ENCODE results near the gene CTTNBP2. TPM values are rescaled to one million over a fixed set of nuclear protein-coding genes. Genes with fewer than 3 reads are reported as not detected.
A peak's percentile ranks its signal among the peaks of the same experiment; 100 is the strongest.

CTTNBP2 gene
- total RNA-seq, 3 donors from 2014 or later (not counting 1 experiment from before 2014, with no cell fraction given) = 0.10 TPM; not detected in 2

DNA sequence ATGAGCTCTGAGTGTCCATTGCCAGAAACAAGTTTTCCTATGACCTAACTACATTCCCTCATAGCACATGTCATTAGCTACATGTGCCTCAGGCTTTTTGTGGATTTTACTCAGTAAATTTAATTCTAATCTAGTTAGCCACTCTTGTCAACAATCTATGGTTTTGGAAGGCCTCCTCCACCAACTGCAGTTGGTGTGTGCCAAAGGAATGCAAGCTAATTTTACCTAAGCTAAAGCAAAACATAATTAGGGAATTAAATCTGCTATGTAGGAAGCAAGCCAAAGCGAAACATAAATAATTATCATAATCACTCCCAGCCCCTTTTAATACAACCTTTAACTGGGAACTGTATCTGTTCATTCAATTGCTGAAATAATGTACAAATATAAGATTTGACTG lies 3.5 kb upstream of the CTTNBP2 start:
- no peak for DNase-seq
- Histone ChIP-seq H3K9me3 (ENCODE audit: control insufficient read depth, insufficient read depth, low read length) (no peaks in the 10 kb centered on the region), H3K4me1 (ENCODE audit: control insufficient read depth, insufficient read depth, low read length) (peaks cover 7% of the 10 kb centered on the region), H3K36me3 (ENCODE audit: control insufficient read depth, insufficient read depth, low read length) (no peaks in the 10 kb centered on the region), H3K27me3 (ENCODE audit: control insufficient read depth, insufficient read depth, low read length) (peaks cover 20% of the 10 kb centered on the region), H3K27ac (ENCODE audit: low read length) (no peak overlapping the region), H3K4me3 (ENCODE audit: low read length) (no peak overlapping the region)
- H3K9me3 Mint-ChIP-seq = peaks cover under 1 to 1% of the 10 kb centered on the region in 2 donors
- H3K4me1 Mint-ChIP-seq = peaks cover 4 to 10% of the 10 kb centered on the region in 2 donors
- TF ChIP-seq, protein P1, sequence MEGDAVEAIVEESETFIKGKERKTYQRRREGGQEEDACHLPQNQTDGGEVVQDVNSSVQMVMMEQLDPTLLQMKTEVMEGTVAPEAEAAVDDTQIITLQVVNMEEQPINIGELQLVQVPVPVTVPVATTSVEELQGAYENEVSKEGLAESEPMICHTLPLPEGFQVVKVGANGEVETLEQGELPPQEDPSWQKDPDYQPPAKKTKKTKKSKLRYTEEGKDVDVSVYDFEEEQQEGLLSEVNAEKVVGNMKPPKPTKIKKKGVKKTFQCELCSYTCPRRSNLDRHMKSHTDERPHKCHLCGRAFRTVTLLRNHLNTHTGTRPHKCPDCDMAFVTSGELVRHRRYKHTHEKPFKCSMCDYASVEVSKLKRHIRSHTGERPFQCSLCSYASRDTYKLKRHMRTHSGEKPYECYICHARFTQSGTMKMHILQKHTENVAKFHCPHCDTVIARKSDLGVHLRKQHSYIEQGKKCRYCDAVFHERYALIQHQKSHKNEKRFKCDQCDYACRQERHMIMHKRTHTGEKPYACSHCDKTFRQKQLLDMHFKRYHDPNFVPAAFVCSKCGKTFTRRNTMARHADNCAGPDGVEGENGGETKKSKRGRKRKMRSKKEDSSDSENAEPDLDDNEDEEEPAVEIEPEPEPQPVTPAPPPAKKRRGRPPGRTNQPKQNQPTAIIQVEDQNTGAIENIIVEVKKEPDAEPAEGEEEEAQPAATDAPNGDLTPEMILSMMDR (IDR thresholded peaks at IDR 0.05) = no peak
- H3K27ac Mint-ChIP-seq = no peak overlapping the region
- peaks cover 23 to 30% of the 10 kb centered on the region in 2 donors for H3K27me3 Mint-ChIP-seq (ENCODE audit: low read depth in 2 of 2)
- WGBS (ENCODE audit: insufficient coverage) = no CpG with 5 or more reads among the region's 1 CpG
- H3K36me3 Mint-ChIP-seq = peaks cover 13% of the 10 kb centered on the region
- intact Hi-C loops (cut with micrococcal nuclease) = no loop called here
- no peak for ATAC-seq
- H3K4me3 Mint-ChIP-seq = no peak overlapping the region

DNA sequence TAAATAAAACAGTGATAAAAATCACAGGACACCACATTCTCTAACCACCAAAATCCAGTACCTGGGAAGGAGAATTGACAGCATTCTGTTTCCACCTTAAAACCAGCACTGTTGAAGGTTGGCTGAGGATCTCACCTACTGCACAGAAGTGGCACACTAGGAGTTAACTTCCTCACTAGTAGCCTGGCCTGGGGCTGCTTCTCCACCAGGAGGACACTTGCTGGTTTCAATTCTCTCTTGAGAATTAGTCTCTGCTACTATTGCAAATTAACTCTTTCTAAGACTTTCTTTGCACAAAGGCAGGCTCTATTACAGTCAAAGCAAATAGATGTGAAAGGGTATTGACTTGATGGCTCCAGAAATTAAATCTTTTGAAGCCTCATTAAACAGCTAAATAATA lies 2.3 kb upstream of the CTTNBP2 start:
- H3K36me3 Mint-ChIP-seq = peaks cover 13% of the 10 kb centered on the region
- Histone ChIP-seq H3K27ac (ENCODE audit: low read length) (no peak overlapping the region), H3K4me1 (ENCODE audit: control insufficient read depth, insufficient read depth, low read length) (peaks cover 7% of the 10 kb centered on the region), H3K9me3 (ENCODE audit: control insufficient read depth, insufficient read depth, low read length) (no peaks in the 10 kb centered on the region), H3K27me3 (ENCODE audit: control insufficient read depth, insufficient read depth, low read length) (peaks cover 20% of the 10 kb centered on the region), H3K4me3 (ENCODE audit: low read length) (no peak overlapping the region), H3K36me3 (ENCODE audit: control insufficient read depth, insufficient read depth, low read length) (no peaks in the 10 kb centered on the region)
- peaks cover 2 to 3% of the 10 kb centered on the region in 2 donors for H3K9me3 Mint-ChIP-seq
- H3K4me3 Mint-ChIP-seq = no peak overlapping the region
- peaks cover 4 to 10% of the 10 kb centered on the region in 2 donors for H3K4me1 Mint-ChIP-seq
- H3K27me3 Mint-ChIP-seq (ENCODE audit: low read depth in 2 of 2) = peaks cover 30 to 38% of the 10 kb centered on the region in 2 donors
- no peak for ATAC-seq
- TF ChIP-seq, protein P1 (IDR thresholded peaks at IDR 0.05) = no peak
- no peak for DNase-seq
- H3K27ac Mint-ChIP-seq = no peak overlapping the region
- intact Hi-C loops (cut with micrococcal nuclease) = no loop called here

DNA sequence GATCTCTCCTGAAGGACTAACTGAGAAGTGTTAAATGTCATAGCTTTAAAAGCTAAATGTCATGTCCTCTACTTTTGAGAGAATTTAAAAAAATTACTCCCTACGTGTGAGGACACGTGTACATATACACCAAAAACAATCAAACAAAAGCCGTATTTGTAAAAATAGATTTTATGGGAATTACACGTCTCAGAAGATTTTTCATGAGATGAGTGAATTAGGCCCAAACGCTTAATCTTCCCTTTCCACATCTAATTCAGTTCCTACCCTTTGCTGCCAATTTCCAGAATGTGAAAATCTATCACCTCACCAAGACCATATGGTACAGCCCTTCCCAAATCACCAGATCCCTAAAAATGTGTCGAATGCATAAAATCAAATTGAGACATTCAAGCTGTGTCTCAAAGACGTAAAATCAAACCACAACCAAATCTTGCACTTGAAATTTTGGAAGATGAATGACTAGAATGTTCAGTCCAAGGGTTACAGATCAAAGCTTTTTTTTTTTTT lies 1.0 kb upstream of the CTTNBP2 start:
- 56% methylated on average over 4 of the region's 7 CpGs for WGBS (ENCODE audit: insufficient coverage)
- no peak for ATAC-seq
- Mint-ChIP-seq H3K27ac (no peak overlapping the region), H3K9me3 (peaks cover 2 to 5% of the 10 kb centered on the region in 2 donors), H3K4me1 (peaks cover 4 to 10% of the 10 kb centered on the region in 2 donors), H3K4me3 (peak overlapping the region; percentile 68), H3K27me3 (ENCODE audit: low read depth in 2 of 2) (peaks cover 36 to 38% of the 10 kb centered on the region in 2 donors), H3K36me3 (peaks cover 13% of the 10 kb centered on the region)
- Histone ChIP-seq H3K36me3 (ENCODE audit: control insufficient read depth, insufficient read depth, low read length) (no peaks in the 10 kb centered on the region), H3K4me1 (ENCODE audit: control insufficient read depth, insufficient read depth, low read length) (peaks cover 7% of the 10 kb centered on the region), H3K9me3 (ENCODE audit: control insufficient read depth, insufficient read depth, low read length) (no peaks in the 10 kb centered on the region), H3K27ac (ENCODE audit: low read length) (no peak overlapping the region), H3K27me3 (ENCODE audit: control insufficient read depth, insufficient read depth, low read length) (peaks cover 20% of the 10 kb centered on the region), H3K4me3 (ENCODE audit: low read length) (no peak overlapping the region)
- no peak for DNase-seq
- intact Hi-C loops (cut with micrococcal nuclease) = no loop called here
- TF ChIP-seq, protein P1 (IDR thresholded peaks at IDR 0.05) = no peak

All from natural killer cell (primary cell).